A549 (cell line): ENCODE results near the gene TMCO4. TPM values are rescaled to one million over a fixed set of nuclear protein-coding genes. Genes with fewer than 3 reads are reported as not detected.

ENCODE experiments used
- ATAC-seq, 2 experiments: fragments of 200-7000 bp in 1 of 2; fragments of >200 bp in 1 of 2; cut with Nextera tagmentation in 1 of 2; cut with Tn5 transposase in 1 of 2; 3 replicates each; pipeline versions ENCODE4 v1.8.0 to v1.9.1; 2018 to 2020; ENCODE audit warnings: mild to moderate bottlenecking in 1 of 2, moderate library complexity in 1 of 2
- CTCF ChIA-PET: fragments of 300-600 bp; sonication (Branson Sonifier 250); formaldehyde crosslinking; extraction: SDS; loops from one replicate; lab custom pipeline; 2021; ENCODE audit warnings: antibody characterized with exemption, inconsistent platforms; lab: Yijun Ruan, JAX
- POLR2A ChIA-PET: fragments of 350-600 bp; formaldehyde crosslinking; extraction: SDS; loops from one replicate; lab custom pipeline; 2021; ENCODE audit warnings: antibody characterized with exemption, inconsistent platforms; lab: Yijun Ruan, JAX
- DNase-seq, 2 experiments: peaks; one replicate each; pipeline versions ENCODE4 v3.0.0 to v3.0.0-alpha.2; 2011 to 2016; ENCODE audit warnings: low read depth in 1 of 2, low spot score in 1 of 2
- FAIRE-seq: peaks from 2 replicates; lab custom pipeline; 2011; peaks lifted over from hg19 to GRCh38; lab: Jason Lieb, UNC
- H3K27ac ChIP-seq, 2 experiments: fragments of >200 bp; sonication (Bioruptor Twin); formaldehyde crosslinking; 3 replicates each; pipeline ENCODE4 v1.5.1; 2016 to 2017
- H3K4me1 ChIP-seq: fragments of >200 bp; sonication (Bioruptor Twin); formaldehyde crosslinking; 3 replicates; pipeline ENCODE4 v1.6.1; 2016
- H3K4me2 ChIP-seq: fragments of >200 bp; sonication (Bioruptor Twin); formaldehyde crosslinking; 3 replicates; pipeline ENCODE4 v1.6.1; 2016
- H3K4me3 ChIP-seq: fragments of >200 bp; sonication (Bioruptor Twin); formaldehyde crosslinking; 3 replicates; pipeline ENCODE4 v1.5.1; 2016
- H3K9me3 ChIP-seq: fragments of >200 bp; sonication (Bioruptor Twin); formaldehyde crosslinking; 3 replicates; pipeline ENCODE4 v1.6.1; 2016
- BHLHE40 ChIP-seq: IDR thresholded peaks from 2 replicates; pipeline ENCODE4 v1.6.1; 2012; ENCODE audit warnings: low read depth, low read length, inconsistent platforms
- CEBPB ChIP-seq, 2 experiments: fragments of >200 bp in 1 of 2; sonication (Bioruptor Twin) in 1 of 2; formaldehyde crosslinking in 1 of 2; IDR thresholded peaks; 2 replicates each; pipeline ENCODE4 v1.6.1; 2012 to 2016
- CHD4 ChIP-seq: fragments of 200-600 bp; sonication (generic); IDR thresholded peaks from 2 replicates; pipeline ENCODE4 v1.6.1; 2016; ENCODE audit warnings: antibody characterized with exemption, mild to moderate bottlenecking, borderline replicate concordance
- E2F6 ChIP-seq: IDR thresholded peaks from 2 replicates; pipeline ENCODE4 v1.6.1; 2012; ENCODE audit warnings: low read depth, borderline replicate concordance
- EHF ChIP-seq: fragments of 250-450 bp; sonication (Bioruptor Pico); IDR thresholded peaks from 2 replicates; pipeline ENCODE4 v1.5.0; 2020; ENCODE audit warnings: mild to moderate bottlenecking
- EHMT2 ChIP-seq: fragments of 200-600 bp; sonication (generic); IDR thresholded peaks from 2 replicates; pipeline ENCODE4 v1.6.1; 2016; ENCODE audit warnings: antibody characterized with exemption, low read depth, mild to moderate bottlenecking, moderate library complexity
- ELK1 ChIP-seq: fragments of 150-350 bp; IDR thresholded peaks from 2 replicates; pipeline ENCODE4 v1.6.1; 2014; ENCODE audit warnings: low read depth, mild to moderate bottlenecking, low read length
- ESRRA ChIP-seq: fragments of 150-350 bp; IDR thresholded peaks from 2 replicates; pipeline ENCODE4 v1.6.1; 2014; ENCODE audit warnings: mild to moderate bottlenecking, low read length, borderline replicate concordance
- GATA3 ChIP-seq: IDR thresholded peaks from 2 replicates; pipeline ENCODE4 v1.6.1; 2012; ENCODE audit warnings: borderline replicate concordance
- HOXA7 ChIP-seq: fragments of 250-450 bp; sonication (Bioruptor Pico); IDR thresholded peaks from 2 replicates; pipeline ENCODE4 v1.5.0; 2020; ENCODE audit warnings: mild to moderate bottlenecking, moderate library complexity
- HOXB13 ChIP-seq: fragments of 250-450 bp; sonication (Bioruptor Pico); IDR thresholded peaks from 2 replicates; pipeline ENCODE4 v1.5.0; 2020; ENCODE audit warnings: low read depth, mild to moderate bottlenecking, moderate library complexity
- MYC ChIP-seq: IDR thresholded peaks from 2 replicates; pipeline ENCODE4 v1.6.1; 2012; ENCODE audit warnings: mild to moderate bottlenecking, inconsistent platforms, low read length, improper control_type of control experiment, borderline replicate concordance
- NR3C1 ChIP-seq: fragments of >200 bp; sonication (Bioruptor Twin); formaldehyde crosslinking; IDR thresholded peaks from 3 replicates; pipeline ENCODE4 v1.6.1; 2017
- RARB ChIP-seq: fragments of 250-450 bp; sonication (Bioruptor Pico); IDR thresholded peaks from 2 replicates; pipeline ENCODE4 v1.8.0; 2021; ENCODE audit warnings: mild to moderate bottlenecking, moderate library complexity
- REST ChIP-seq: fragments of 200-600 bp; sonication (generic); IDR thresholded peaks from 2 replicates; pipeline ENCODE4 v1.6.1; 2016; ENCODE audit warnings: antibody characterized with exemption, mild to moderate bottlenecking, moderate library complexity
- SREBF2 ChIP-seq: fragments of 450-650 bp; IDR thresholded peaks from 2 replicates; pipeline ENCODE4 v1.6.1; 2014; ENCODE audit warnings: mild to moderate bottlenecking, moderate library complexity
- TFCP2L1 ChIP-seq: fragments of 250-450 bp; sonication (Bioruptor Pico); IDR thresholded peaks from 2 replicates; pipeline ENCODE4 v1.5.0; 2021; ENCODE audit warnings: mild to moderate bottlenecking
- TP53 ChIP-seq: fragments of 250-450 bp; sonication (Bioruptor Pico); IDR thresholded peaks from 2 replicates; pipeline ENCODE4 v1.5.0; 2021; ENCODE audit warnings: mild to moderate bottlenecking, moderate library complexity
- ZFP36 ChIP-seq: fragments of 450-650 bp; IDR thresholded peaks from 2 replicates; pipeline ENCODE4 v1.6.1; 2014; ENCODE audit warnings: borderline replicate concordance; ENCODE audit not compliant: partially characterized antibody
- ZNF302 ChIP-seq: fragments of 250-450 bp; sonication (Bioruptor Pico); IDR thresholded peaks from 2 replicates; pipeline ENCODE4 v1.9.0; 2021; ENCODE audit warnings: inconsistent platforms, mild to moderate bottlenecking, moderate library complexity
- ZSCAN20 ChIP-seq: fragments of 250-450 bp; sonication (Bioruptor Pico); IDR thresholded peaks from 2 replicates; pipeline ENCODE4 v1.8.0; 2022; ENCODE audit warnings: mild to moderate bottlenecking, moderate library complexity
- WGBS: methylation state at CpG from one replicate; pipeline ENCODE4 v1.1.6; 2017; ENCODE audit errors: missing lambda C conversion rate; 5-methylcytosine and 5-hydroxymethylcytosine counted together
- polyA plus RNA-seq, 4 experiments: library from polyadenylated mRNA; depleted of rRNA in 3 of 4; stranded (reverse); fragments of >200 nt; fragmentation: RNase III in 1 of 4; extraction: RNeasy Plus Mini Kit Qiagen cat#74134 plus additional on column Dnase treatment in 1 of 4; gene quantifications; 2 replicates in 3 of 4; 3 replicates in 1 of 4; pipeline ENCODE4 v1.2.3, GENCODE V29; 2011 to 2017

Gene TMCO4
- polyA plus RNA-seq, 2 of the 4 experiments (the other 2 are of a cell fraction) = 4.0 to 4.6 TPM

- Histone ChIP-seq H3K4me3 (no peak overlapping the region), H3K9me3 (no peaks in the 10 kb centered on the region), H3K27ac (no peak overlapping the region), H3K4me1 (peaks cover 25% of the 10 kb centered on the region), H3K4me2 (no peak overlapping the region)
- no peak for TF ChIP-seq ZFP36
- no peak for TF ChIP-seq MYC
- no peak for TF ChIP-seq REST
- TF ChIP-seq ZNF302 = no peak
- TF ChIP-seq GATA3 = no peak
- TF ChIP-seq CHD4 = no peak
- no peak for TF ChIP-seq ZSCAN20 (CRISPR knock-in tag)
- TF ChIP-seq HOXA7 (CRISPR knock-in tag) = no peak
- TF ChIP-seq RARB (CRISPR knock-in tag) = no peak
- TF ChIP-seq CEBPB (IDR thresholded peaks at IDR 0.05) = no peak
- POLR2A ChIA-PET = no interaction called here
- no peak for ATAC-seq
- FAIRE-seq = no peak
- CTCF ChIA-PET = interaction anchor here (0.6 to 2.0 kb wide), 10 partner anchors 12 to 311 kb away, joined by 3 to 15 read pairs (median 6); no protein-coding TSS in a partner anchor
- DNase-seq = no peak
- WGBS = 87% methylated on average over 10 of the region's 15 CpGs
Measured at GRCh38 chr1:19654886-19655717, 144.6 kb downstream of the TMCO4 start.

GRCh38 chr1:19654386-19654785 lies 145.3 kb downstream of the TMCO4 start:
- Histone ChIP-seq H3K4me1 (peaks cover 23% of the 10 kb centered on the region), H3K9me3 (no peaks in the 10 kb centered on the region)
- WGBS = 81% methylated on average over 5 of the region's 5 CpGs
- DNase-seq = peak in 1 of 2 experiments; percentile 33
- POLR2A ChIA-PET = no interaction called here
- TF ChIP-seq EHF (CRISPR knock-in tag) (no peak), ELK1 (no peak), NR3C1 (no peak), GATA3 (no peak), EHMT2 (no peak), SREBF2 (no peak), ESRRA (no peak), TP53 (no peak), ZNF302 (no peak), BHLHE40 (no peak), HOXB13 (CRISPR knock-in tag) (no peak), E2F6 (no peak), RARB (CRISPR knock-in tag) (no peak), TFCP2L1 (CRISPR knock-in tag) (no peak)
- TF ChIP-seq, all 56 proteins: peak for 0
- CTCF ChIA-PET = interaction anchor here (0.6 to 2.0 kb wide), 35 partner anchors 8 to 458 kb away, joined by 3 to 15 read pairs (median 4); partner anchors contain the start of genes HTR6 and NBL1
- FAIRE-seq (no peak), ATAC-seq (no peak)
- Histone ChIP-seq H3K27ac (no peak overlapping the region), H3K4me2 (no peak overlapping the region), H3K4me3 (no peak overlapping the region)
